SU-DHL-6 (cell line): ENCODE measurements around the gene GNAT2.

Experiments
- H2AFZ ChIP-seq: fragments of 200-600 bp; sonication (generic); 2 replicates; pipeline ENCODE4 v1.6.1; 2014; ENCODE audit warnings: low read depth, mild to moderate bottlenecking, moderate library complexity, mixed read lengths, antibody characterized with exemption, low read length; ENCODE audit not compliant: severe bottlenecking
- H3F3A ChIP-seq: fragments of 200-600 bp; shearing (Covaris generic); 2 replicates; pipeline ENCODE4 v1.6.0; 2016; ENCODE audit warnings: antibody characterized with exemption, mild to moderate bottlenecking; ENCODE audit not compliant: insufficient read depth
- H3K27ac ChIP-seq: fragments of 200-600 bp; sonication (generic); 2 replicates; pipeline ENCODE4 v1.5.1; 2016; ENCODE audit warnings: low read depth, mild to moderate bottlenecking, low read length, moderate library complexity, mixed read lengths
- H3K27me3 ChIP-seq: fragments of 200-600 bp; sonication (generic), shearing (Covaris generic); 2 replicates; pipeline ENCODE4 v1.6.0; 2014; ENCODE audit warnings: mild to moderate bottlenecking, low read length
- H3K36me3 ChIP-seq: fragments of 200-600 bp; sonication (generic); 2 replicates; pipeline ENCODE4 v1.6.1; 2014; ENCODE audit warnings: mild to moderate bottlenecking, low read length, mixed read lengths
- H3K4me2 ChIP-seq: fragments of 300-600, 200-600 bp; shearing (Covaris generic), sonication (generic); 2 replicates; pipeline ENCODE4 v1.6.0; 2014; ENCODE audit warnings: low read length, low read depth, mild to moderate bottlenecking; ENCODE audit not compliant: poor library complexity, severe bottlenecking
- H3K4me3 ChIP-seq: fragments of 200-600 bp; sonication (generic); 2 replicates; pipeline ENCODE4 v1.5.1; 2014; ENCODE audit warnings: antibody characterized with exemption, low read length, mild to moderate bottlenecking, mixed read lengths; ENCODE audit not compliant: insufficient read depth, poor library complexity, severe bottlenecking
- H3K79me2 ChIP-seq: fragments of 200-600 bp; sonication (generic); 2 replicates; pipeline ENCODE4 v1.6.1; 2014; ENCODE audit warnings: mild to moderate bottlenecking, low read length, moderate library complexity; ENCODE audit not compliant: insufficient read depth
- H3K9ac ChIP-seq: fragments of 200-600 bp; sonication (generic); 2 replicates; pipeline ENCODE4 v1.7.0; 2014; ENCODE audit warnings: mild to moderate bottlenecking, low read length
- H3K9me2 ChIP-seq: fragments of 200-600 bp; sonication (generic); replicated peaks from 2 replicates; pipeline ENCODE4 v1.6.1; 2014; ENCODE audit warnings: low read length; ENCODE audit not compliant: insufficient read depth
- H3K9me3 ChIP-seq: fragments of 200-600 bp; sonication (generic); 2 replicates; pipeline ENCODE4 v1.6.1; 2014; ENCODE audit warnings: low read length, mixed read lengths; ENCODE audit not compliant: insufficient read depth
- H4K20me1 ChIP-seq: fragments of 200-600 bp; sonication (generic); 2 replicates; pipeline ENCODE4 v1.6.1; 2014; ENCODE audit warnings: low read depth, mild to moderate bottlenecking, antibody characterized with exemption, low read length, moderate library complexity, mixed read lengths
- EZH2phosphoT487 ChIP-seq: fragments of 200-600 bp; sonication (generic), shearing (Covaris generic); conservative IDR thresholded peaks from 2 replicates; pipeline ENCODE4 v1.6.1; 2018; ENCODE audit warnings: mild to moderate bottlenecking, antibody characterized with exemption, low read length, moderate library complexity, mixed read lengths
- TF ChIP-seq, protein P1 (sequence below): fragments of 200-600 bp; sonication (generic); IDR thresholded peaks from one replicate; pipeline ENCODE4 v1.5.1; 2017; ENCODE audit warnings: antibody characterized with exemption, mild to moderate bottlenecking, low read length, moderate library complexity; ENCODE audit not compliant: insufficient read depth, poor library complexity, severe bottlenecking

GNAT2 gene

DNA sequence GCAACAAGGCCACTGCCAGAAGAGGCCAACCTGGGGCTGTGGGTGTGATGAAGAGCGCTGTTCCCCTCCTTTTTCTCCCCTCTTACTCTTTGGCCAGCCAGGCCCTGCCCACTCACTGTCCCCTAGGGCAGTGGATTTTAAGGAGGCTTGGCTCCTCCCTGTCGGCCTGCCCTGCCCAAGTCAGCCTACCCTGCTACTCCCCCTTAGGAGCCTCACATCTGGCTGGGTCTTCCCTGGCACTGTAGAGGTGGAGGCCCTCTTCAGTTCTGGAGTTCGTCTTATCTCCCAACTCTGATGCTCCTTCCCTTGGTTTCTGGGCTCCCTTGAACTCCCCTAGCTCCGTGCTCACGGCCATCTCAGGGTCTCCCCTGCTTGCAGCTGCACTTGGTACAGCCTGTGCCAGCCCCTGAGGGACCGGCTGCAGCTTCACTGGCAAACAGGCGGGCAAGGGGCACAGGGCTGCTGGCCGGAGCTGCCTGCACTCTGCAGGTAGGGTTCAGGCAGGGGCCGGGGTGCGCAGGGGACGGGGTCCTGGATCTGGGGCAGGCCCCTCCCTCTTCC lies 4.3 kb upstream of the GNAT2 start:
- Histone ChIP-seq H3K9me2 (no peaks in the 10 kb centered on the region), H3K4me2 (peak overlapping the region; percentile 29), H3K27me3 (no peaks in the 10 kb centered on the region), H3K9ac (peak overlapping the region; percentile 28; the same call in 1 of the 2 replicates), H2AFZ (no peak overlapping the region), H3K9me3 (no peaks in the 10 kb centered on the region), H3K4me3 (peak overlapping the region; percentile 8), H3K79me2 (peaks cover 25% of the 10 kb centered on the region; the same call in 1 of the 2 replicates), H3F3A (peaks cover 7% of the 10 kb centered on the region), H3K27ac (no peak overlapping the region), H3K36me3 (no peaks in the 10 kb centered on the region), H4K20me1 (no peaks in the 10 kb centered on the region)
- TF ChIP-seq EZH2phosphoT487 = no peak
- TF ChIP-seq, protein P1, sequence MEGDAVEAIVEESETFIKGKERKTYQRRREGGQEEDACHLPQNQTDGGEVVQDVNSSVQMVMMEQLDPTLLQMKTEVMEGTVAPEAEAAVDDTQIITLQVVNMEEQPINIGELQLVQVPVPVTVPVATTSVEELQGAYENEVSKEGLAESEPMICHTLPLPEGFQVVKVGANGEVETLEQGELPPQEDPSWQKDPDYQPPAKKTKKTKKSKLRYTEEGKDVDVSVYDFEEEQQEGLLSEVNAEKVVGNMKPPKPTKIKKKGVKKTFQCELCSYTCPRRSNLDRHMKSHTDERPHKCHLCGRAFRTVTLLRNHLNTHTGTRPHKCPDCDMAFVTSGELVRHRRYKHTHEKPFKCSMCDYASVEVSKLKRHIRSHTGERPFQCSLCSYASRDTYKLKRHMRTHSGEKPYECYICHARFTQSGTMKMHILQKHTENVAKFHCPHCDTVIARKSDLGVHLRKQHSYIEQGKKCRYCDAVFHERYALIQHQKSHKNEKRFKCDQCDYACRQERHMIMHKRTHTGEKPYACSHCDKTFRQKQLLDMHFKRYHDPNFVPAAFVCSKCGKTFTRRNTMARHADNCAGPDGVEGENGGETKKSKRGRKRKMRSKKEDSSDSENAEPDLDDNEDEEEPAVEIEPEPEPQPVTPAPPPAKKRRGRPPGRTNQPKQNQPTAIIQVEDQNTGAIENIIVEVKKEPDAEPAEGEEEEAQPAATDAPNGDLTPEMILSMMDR = no peak

DNA sequence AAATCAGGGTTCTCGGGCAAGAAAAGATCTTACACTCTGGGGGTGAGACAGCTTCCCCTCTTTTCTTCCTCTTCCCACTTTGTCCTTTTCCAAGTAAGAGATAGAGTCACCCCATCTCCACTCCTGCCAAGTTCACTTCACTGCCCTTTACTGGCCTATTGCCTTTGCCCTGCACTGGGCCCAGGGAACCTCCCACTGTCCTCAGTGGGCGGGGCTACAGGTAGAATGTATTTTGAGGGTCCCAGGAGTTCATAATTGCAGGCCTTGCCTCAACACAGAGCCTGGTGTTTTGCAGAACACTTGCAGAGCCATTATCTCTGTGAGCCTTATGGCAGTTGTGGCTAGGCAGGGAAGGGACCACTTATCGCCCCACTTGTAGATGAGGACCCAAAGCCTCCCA lies 3.5 kb upstream of the GNAT2 start:
- TF ChIP-seq EZH2phosphoT487 = no peak
- TF ChIP-seq, protein P1 = no peak
- Histone ChIP-seq H3K4me2 (peak overlapping the region; percentile 29), H3K9ac (no peak overlapping the region), H3K79me2 (peaks cover 25% of the 10 kb centered on the region; the same call in 1 of the 2 replicates), H3K9me2 (no peaks in the 10 kb centered on the region), H3F3A (peaks cover 15% of the 10 kb centered on the region), H4K20me1 (no peaks in the 10 kb centered on the region), H3K27ac (no peak overlapping the region), H3K9me3 (no peaks in the 10 kb centered on the region), H3K27me3 (no peaks in the 10 kb centered on the region), H3K4me3 (no peak overlapping the region), H3K36me3 (no peaks in the 10 kb centered on the region), H2AFZ (no peak overlapping the region)

DNA sequence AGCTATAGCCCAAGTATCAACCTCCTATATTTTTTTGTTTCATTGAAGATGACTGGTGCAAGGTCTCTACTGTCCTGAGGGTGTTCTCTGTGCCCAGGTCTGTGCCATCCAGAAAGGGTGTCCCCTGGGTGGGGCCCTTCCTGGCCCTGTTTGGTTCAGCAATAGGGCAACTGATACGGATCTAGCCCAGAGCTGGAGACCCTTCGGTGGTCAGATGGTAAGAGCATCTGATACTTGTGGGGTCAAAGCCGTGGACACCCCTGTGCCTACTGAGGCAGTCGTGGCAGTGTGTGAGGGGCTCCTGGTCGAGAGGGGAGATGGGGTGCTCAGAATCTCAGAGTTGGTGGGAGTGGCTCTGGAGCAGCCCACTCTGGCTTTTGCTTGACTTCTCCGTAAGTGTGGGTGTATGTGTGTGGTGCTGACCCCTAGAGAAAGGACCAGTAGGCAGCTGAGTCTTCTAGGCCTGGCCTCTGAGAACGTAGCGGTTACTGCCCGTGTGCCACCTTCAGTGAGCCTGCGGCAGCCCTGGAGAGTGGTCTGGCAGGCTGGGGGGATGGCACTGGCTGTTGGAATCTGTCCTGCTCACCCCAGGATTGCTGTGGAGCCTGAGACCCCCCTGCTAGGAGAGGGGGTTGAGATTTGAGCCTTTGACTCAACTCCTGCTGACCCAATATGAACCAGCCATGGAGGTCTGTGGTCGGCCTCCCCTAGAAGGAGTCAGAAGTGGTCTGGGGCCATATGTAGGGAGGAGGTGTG lies 2.9 kb upstream of the GNAT2 start:
- Histone ChIP-seq H3K4me3 (no peak overlapping the region), H3K4me2 (peak overlapping the region; percentile 85)

More for the DNA sequence above, 2.9 kb upstream of the GNAT2 start:
- no peaks in the 10 kb centered on the region for H3K36me3 ChIP-seq
- H3K9ac ChIP-seq = no peak overlapping the region; the same call in 1 of the 2 replicates
- no peaks in the 10 kb centered on the region for H3K27me3 ChIP-seq
- H3K79me2 ChIP-seq = peaks cover 25% of the 10 kb centered on the region; the same call in 1 of the 2 replicates
- H2AFZ ChIP-seq = no peak overlapping the region
- no peaks in the 10 kb centered on the region for H3K9me3 ChIP-seq
- H4K20me1 ChIP-seq = no peaks in the 10 kb centered on the region
- peaks cover 17% of the 10 kb centered on the region for H3F3A ChIP-seq
- no peak overlapping the region for H3K27ac ChIP-seq
- H3K9me2 ChIP-seq = no peaks in the 10 kb centered on the region
- TF ChIP-seq, protein P1 = no peak
- TF ChIP-seq EZH2phosphoT487 = no peak
